Kidney capillary endothelial cell (primary cell): Measurements from ENCODE around the gene NKAIN2.

Experiments
- DNase-seq: peaks from one replicate; pipeline ENCODE4 v3.0.0-alpha.2; 2018; ENCODE audit warnings: low spot score

NKAIN2 gene

DNA sequence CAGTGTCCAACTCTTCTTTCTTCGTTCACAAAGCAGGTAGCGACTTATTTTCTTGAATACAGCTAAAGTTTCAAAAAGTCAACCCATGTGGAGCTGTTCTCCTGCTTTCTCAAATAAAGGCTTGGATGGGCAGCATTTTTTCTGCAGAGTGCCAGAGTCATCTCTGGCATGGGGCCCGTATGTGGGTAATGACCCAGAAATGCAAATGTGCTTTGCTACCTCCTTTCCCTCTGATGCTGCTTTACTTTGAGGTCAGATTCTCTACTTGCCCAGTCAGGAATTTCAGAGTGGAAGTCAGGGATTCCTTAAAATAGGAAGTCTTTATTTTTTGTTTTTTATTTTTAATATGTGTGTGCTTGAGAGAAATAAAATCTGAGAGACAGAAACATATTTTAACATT, 4.9 kb downstream of the NKAIN2 start:
- DNase-seq, result no peak

DNA sequence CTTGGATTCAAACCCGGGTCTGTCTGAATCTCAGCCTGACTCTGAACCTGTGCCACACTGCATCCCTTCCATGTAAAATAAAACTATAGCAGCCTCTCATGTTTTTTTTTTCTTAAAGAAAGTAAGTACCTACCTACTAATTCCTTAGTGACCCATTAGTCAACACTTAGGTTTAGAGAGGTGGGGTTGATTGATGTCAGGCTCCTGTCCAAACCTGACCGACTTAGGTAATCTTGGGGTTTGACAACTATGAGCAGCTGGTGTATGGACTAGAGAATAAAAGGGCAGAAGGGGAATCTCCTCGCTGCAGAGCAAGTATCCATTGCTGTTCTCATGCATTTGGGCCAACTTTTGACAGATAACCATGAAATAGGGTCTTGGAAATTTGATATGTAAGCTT, 6.5 kb downstream of the NKAIN2 start:
- no peak for DNase-seq

DNA sequence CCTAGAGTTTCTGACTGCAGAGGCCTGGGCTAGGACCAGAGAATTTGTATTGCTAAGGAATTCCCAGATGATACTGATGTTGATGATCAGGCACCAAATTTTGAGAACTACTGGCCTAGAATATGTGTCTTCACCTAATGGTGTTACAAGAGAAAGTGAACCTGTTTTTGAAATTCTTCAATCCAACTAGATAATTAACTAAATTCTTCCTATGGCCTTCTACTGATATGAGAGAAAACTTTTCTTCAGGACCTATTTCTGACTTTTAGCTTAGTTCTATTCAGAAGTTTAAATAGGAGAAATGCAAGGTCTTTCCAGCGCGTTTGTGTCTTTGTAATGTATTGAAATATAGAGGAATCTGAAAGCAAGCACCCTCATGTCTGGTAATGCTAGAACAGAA, 7.3 kb downstream of the NKAIN2 start:
- no peak for DNase-seq

DNA sequence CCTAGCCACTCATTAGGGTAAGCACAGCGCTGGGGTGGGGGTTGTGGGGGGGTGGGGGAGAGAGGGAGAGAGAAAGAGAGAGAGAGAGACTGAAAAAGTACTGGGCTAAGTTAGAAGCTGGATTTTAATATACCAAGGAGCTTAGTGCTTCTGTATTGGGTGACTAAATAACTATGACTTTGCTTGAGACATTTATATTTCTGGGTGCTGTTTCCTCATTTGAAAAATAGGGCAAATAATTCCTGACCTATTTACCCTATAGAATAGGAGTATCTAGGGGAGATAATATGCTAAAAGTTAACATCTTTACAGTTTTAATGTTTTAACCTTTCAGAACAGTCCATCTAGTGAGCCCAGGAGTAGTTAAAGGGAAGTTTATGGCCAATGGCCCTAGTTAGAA, 7.7 kb downstream of the NKAIN2 start:
- DNase-seq, result no peak

DNA sequence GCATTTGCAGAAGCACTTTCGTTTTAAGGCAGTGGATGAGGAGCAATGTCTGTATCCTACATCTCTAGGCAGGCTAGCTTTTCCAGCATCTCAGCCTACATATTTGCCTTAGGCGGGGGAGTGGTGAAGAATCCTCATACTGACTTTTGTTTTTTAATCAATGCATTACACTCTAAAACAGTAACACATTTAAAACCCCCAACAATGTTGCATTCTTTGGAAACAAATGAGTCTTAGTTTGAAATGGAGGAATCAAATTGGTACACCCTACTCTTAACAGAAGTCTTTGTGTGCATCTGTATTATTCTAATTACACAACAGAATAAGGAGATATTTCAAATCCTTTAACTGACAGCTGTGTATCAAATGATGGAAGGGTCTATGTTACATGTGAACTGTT, 9.0 kb downstream of the NKAIN2 start:
- DNase-seq, result no peak

DNA sequence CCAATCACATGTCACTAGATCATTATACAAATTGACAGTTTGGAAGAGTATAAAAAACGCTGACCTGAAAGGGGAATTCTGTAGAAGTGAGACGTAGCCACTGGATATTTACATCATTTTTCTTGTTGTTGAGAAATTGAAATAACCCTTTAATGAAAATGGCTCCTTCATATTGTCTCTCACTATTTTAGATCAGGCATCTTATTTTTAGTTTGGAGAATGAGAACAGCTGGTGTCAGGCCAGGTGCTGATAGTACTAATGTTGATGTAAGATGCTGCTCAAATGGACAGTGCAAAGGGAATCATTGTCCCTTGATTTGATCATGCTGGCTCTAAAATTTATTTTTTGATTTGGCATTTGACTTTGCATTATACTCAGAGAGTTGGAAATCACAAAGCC, 17.4 kb downstream of the NKAIN2 start:
- no peak for DNase-seq

DNA sequence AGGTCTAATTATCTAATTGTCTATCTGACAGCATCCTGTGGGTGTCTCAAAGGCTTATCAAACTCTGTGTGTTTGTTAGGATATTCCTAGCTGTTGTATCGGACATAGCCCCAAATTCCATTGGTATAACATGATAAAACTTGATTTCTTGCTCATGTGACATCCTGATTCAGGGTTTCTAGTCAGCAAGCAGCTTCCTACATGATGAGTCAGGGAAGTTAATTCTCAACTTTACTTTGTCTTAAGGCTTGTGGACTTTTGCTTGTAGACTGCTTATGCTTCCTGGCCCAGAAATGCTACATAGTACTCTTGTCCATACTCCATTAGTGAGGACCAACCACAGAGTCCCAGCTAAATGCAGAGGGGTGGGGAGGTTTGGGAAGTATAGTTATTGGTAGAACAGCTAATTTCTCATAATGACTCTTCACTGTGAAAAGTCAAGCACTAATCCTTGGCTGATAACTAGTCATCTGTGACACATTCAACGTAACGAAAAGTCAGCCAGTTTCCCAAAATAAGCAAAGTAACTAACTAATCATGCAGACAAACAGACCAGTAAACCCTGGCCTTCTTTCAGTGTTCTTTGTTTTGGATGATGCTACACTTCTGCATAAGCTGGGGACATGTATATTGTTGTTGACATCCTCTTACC, 25.8 kb downstream of the NKAIN2 start:
- peak; percentile 72 for DNase-seq

DNA sequence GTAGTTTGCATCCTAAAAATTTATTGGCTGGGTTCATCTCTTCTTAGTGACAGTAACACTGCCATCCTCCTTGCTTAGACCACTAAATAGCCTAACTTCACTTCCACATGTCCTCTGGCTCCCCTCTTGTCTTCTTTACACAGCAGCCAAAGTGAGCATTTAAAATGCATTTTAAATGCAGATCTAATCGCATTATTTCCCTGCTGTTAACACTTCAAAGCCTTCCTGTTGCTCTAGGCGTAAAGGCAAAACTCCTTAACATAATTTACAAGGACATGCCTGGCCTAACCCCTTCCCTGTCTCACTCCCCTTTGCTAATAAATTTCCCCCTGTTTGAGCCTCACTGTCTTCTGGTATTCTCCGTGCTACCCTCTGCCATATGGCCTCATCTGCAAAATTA, 26.5 kb downstream of the NKAIN2 start:
- no peak for DNase-seq

DNA sequence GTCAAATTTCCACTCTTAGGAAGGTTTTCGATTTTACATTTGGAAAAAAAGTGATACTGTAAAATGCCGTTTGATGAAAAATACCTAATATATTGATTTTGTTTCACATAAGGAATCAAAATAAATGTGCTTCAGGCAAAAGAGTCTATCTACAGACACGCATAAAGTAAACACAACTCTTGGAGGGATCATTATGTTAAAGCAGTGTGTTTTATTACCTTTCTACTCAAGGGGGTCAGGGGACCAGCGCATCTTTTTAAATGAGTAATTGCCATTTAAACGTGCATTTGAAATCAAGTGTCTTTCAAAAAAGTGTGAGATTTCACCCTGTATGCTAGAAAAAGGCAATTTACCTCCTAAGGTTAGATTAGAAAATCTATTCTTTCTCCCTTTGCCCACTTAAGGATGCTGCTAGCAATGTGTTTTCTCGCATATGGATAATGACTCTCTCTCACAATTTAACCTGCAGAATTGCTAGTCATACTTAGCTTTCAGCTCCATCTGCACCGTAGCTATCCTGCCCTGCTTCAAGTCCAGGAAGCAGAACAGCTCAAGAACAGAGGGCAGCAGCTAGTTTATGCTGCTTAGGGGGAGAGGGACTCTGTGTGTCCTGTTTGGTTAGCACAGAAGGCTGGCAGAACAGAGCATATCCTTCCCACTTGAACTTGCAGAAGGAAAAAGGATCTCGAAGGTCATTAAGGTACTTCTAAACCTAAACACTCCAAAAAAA, 35.0 kb downstream of the NKAIN2 start:
- DNase-seq, result no peak

DNA sequence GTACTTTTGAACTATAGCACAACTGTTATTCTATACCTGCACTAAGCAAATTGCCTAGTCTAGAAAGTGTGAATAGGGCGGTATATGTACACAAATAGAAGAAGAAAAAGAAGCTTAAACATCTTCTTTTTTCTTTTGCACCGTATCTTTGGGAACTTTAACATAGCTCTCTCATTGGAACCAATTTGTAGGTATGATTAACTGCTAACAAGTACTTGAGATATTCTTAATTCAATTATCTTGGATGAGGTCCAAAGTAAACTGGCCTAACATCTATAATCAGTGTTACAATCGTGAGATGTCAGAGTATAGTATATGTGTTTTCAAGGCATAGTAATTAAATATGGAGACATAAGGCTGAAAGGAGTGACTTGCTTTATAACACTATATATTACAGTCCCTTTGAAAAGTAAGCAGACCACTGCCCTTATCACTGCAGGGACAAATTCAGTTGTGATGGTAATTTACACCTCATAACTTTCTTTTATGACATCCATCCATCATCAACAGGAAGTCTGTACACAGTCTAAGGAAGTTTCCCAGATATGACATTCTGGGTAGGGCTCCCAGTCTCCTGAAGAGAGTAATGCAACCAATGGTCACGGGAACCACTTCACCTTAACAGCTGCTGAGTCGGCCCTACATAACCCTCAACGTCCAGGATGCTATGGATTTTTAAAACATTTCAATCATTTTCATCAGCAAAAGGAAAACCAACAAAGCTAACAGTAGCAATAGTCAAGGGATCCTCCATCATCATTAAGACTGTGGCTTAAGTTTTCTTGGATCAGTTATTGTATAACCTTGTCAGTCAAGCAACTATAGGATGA, 37.6 kb downstream of the NKAIN2 start:
- no peak for DNase-seq

DNA sequence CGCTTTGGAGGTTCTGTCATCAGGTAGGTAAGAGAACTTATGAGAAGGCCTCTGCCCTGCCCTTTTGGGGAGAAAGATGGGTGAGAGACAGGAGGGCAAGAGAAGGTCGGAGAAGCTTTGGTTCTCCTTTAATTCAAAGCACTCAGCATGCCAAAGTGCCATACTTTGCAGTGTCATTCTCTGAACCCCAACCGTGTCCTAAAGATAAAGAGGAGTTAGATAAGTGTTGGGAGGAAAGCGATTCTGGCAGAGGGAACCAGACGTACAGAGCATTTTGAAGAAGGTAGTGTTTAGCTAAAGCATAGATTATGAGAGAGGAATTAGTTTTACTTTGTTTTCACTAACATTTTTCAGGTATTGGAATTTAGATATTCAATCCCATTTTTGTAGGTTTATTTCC, 40.3 kb downstream of the NKAIN2 start:
- DNase-seq, result no peak

DNA sequence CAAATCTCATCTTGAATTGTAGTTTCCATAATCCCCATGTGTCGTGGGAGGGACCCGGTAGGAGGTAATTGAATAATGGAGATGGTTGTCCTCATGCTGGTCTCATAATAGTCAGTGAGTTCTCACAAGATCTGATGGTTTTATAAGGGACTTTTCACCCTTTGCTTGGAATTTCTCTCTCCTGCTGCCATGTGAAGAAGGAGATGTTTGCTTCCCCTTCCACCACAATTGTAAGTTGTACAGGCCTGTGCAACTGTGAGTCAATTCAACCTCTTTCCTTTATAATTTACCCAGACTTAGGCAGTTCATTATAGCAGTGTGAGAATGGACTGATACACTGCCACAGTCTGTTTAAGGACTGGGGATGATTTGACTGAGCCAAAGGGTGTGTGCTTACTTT, 44.7 kb downstream of the NKAIN2 start:
- DNase-seq, result no peak

DNA sequence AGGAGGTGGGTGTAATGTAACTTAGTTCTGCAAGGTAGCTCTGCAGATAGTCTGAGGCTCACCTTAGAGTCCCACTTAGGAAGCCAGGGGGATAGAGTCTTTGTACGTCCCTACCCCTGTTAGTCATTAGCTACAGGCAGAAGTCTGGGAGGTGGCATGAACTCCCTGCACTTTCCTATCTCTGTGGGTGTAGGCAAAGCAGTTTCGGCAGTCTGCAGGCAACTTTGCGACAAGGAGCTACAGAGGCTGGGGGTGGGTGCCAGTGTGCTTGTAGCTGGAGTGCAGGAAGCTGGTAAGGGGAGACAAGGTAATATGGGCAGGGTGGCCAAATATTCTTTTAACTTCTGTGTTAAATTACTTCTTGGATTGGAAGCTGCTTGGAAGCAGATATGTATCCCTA, 45.7 kb downstream of the NKAIN2 start:
- DNase-seq, result no peak

DNA sequence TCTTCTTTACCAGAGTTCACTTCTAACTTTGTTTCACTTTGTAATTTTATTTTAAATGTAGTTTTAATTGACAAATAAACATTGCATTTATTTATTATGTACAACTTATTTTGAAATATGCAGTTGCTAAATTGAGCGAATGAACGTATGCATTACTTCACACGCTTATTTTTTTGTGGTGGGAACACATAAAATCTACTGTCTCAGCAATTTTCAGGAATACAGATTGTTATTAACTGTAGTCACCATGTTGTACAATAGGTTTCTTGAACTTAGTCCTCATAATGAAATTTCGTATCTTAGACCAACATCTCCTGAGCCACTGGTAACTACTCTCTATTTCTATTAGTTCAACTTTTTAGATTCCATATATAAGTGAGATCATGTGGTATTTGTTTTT, 46.9 kb downstream of the NKAIN2 start:
- no peak for DNase-seq

DNA sequence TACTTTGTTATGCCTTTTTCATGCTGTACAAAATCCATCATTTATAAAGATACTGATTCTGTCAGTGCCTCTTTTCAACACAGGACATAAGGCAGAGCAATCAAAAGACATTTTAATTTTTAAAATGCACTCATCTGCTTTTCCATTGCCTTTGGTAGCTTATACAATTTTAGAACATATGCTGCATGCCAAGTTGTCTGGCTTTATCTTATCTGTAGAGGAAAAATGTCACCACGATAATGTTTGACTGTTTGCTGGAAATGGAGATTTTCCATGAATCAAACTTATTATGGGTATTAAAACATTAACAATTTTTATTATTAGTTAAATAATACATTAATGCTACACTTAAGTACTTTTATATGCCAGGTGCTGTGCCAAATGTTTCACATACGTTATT, 50.5 kb downstream of the NKAIN2 start:
- no peak for DNase-seq

DNA sequence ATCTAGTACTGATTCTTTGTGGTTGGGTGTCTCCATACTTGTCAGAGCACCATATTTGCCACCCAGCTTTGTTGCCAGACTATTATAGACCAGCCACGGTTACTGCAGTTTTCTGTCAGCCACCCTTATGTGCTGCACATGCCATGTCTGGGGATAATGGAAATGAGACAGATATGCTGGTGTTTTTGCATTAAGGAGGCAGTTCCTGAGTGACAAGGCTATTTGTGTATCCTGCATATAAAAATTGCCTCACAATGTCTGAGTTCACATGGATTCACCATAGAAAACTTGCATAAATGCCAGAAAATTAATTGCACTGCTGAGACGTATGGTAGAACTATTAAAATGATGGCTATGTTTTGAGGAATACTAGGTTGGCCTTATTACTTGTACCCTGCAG, 51.8 kb downstream of the NKAIN2 start:
- no peak for DNase-seq

DNA sequence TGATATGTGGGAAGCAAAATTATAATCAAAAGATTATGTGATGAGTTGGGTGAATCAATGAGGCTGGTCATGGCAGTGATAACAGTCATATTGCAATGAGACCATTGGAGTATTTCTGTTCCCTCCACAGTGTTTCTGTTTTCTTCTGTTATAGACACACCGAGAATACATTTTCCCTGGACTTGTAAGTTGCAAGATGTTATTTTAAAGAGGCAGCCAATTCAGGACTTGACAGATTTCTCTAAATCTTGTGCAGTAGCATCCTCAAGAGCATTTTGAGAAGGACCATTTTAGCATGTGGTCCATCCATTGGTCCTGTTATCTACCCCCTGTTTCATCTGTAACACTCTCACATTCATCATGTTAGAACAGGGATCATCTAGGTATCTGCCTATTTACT, 55.6 kb downstream of the NKAIN2 start:
- no peak for DNase-seq

DNA sequence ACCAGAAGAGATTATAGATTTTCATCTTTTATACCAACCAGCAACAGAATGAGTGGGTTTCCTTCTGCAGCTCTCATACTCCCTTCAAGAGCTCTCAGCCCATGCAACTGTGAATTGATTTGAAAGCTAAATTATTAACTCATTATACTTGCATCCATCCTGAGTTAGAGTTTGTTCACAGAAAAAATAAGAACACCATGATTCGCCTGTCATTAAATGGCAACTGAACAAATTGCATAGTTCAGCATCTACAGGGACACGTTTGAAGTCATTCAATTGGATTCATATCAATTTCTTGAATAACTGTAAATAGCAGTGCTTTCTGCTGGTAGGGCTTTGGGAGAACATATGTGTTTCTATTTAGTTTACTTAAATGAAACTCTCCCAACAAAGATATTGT, 65.7 kb downstream of the NKAIN2 start:
- DNase-seq, result no peak

DNA sequence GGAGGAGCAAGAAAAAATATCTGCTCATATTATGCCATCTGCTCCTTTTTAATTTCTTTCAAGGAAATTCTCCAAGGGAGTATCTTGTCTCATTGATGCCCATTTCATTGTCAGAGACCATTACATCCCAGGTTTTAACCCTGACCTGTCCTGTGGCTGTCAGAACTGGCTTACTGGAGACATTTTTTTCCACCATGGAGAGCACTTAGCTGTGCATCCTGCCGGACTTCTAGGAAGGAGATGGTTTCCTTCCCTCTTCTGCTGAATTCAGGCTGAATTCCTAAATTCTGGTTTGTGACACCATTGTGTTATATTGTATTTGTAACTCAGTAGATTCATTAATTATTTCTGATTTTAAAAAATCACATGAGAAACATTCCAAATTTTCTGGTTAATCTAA, 70.3 kb downstream of the NKAIN2 start:
- DNase-seq, result no peak

DNA sequence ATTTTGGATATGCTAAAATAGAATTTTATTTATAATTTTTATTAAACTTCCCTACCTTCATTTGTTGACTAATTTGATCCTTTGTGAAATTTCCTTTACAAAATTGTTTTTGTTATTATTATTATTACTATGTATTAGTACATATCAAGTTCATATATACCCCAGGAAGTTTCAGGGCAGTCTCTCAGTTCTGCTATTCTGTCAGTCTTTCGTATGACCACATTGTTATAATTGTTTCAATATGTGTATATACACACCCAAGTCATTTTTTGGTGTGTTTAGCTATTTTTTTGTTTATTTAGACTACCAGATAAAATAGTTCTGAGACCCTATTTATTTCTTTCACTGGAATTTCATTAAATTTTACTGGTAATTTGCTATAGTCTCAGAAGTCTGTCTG, 72.1 kb downstream of the NKAIN2 start:
- DNase-seq, result no peak

DNA sequence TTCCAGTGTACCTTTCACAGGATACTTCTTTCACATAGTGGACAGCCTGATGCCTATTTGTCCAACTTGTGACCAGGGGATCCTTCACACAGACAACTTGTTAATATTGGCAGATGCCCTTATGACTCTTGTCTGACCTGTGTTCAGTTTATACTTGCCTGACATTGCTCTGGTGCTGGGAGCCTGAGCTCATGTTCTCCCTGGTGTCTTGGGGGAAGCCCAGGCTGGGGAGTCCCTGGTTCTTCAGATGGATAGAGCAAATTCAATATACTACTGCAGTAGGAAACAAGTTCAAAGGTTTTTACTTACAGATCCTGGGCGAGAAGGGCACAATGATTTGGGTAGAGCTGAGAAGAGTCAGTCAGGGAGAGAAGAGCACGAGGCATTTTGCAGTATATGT, 76.1 kb downstream of the NKAIN2 start:
- no peak for DNase-seq

DNA sequence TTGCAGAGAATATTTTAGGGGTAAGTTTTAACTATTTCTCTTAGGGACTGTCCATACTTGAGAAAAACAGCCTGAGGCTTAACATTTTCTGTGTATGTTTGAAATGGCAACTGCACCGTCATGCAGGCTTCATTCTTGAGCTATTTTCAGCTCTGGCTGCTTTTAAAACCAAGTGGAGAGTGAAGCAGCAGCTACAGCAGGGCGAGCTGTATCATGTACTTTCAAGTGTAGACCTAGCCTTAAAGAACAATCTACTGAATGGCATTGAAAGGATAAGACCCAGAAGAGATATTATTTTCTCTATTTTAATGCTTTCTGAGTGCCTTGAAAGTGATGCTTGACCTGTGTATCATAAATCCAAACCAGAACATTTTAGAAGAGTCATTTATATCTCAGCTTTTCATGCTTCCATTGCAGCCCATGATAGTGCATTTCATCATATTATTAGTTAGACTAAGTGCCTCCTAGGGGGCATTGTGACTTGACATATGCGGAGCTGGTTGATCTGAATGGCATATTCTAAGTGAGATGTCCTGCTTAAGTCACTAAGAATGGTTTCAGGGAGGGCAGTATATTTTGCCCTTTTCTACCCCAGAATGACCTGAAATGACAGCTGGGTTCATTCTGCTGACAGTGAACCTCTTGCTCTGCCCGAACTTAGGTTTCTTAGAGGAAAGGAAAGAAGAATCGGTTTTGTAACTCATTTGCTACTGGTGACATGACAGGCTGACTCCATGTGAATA, 85.3 kb downstream of the NKAIN2 start:
- DNase-seq, result no peak

DNA sequence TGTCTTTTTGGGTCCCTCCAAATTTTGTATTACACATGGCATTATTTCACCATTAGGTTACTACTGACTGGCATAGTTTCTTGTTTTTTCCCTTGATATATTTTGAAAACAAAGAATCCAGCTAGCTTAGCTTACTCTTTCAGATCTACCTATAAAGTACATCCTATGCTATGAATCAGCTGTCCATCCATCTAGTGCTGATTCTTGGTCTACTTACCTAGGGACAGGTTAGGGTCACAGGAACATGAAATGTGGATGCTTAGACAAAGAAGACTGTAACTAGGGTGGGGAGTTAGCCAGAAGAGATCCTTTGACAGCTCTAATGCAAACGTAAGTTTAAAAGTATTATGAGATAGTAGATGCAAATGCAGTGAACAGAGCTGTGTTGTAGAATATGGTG, 91.7 kb downstream of the NKAIN2 start:
- no peak for DNase-seq
